HepG2 (cell line): ENCODE results near the gene FAM111A. TPM values are rescaled to one million over a fixed set of nuclear protein-coding genes. Genes with fewer than 3 reads are reported as not detected.

Experiments
- ATAC-seq: fragments of 200-7000 bp; cut with Tn5 transposase; 3 replicates; pipeline ENCODE4 v1.9.1; 2020; ENCODE audit warnings: mild to moderate bottlenecking, moderate library complexity
- BruUV-seq: library from RNA; stranded (reverse); fragments of 400-500 nt; replicated peaks from 2 replicates; lab custom pipeline; 2021; lab: Mats Ljungman, UMichigan
- CTCF ChIA-PET: fragments of 300-600 bp; formaldehyde crosslinking; extraction: SDS; loops from one replicate; lab custom pipeline; 2021; ENCODE audit warnings: low total read pairs, inconsistent platforms, low intra/inter-chr PET ratio; lab: Yijun Ruan, JAX
- POLR2A ChIA-PET: fragments of 350-600 bp; sonication (Branson Sonifier 250); formaldehyde crosslinking; loops from one replicate; lab custom pipeline; 2020; ENCODE audit warnings: antibody characterized with exemption, inconsistent platforms; lab: Yijun Ruan, JAX
- DNase-seq: peaks from one replicate; pipeline ENCODE4 v3.0.0-alpha.2; 2015; ENCODE audit warnings: low spot score
- FAIRE-seq: peaks from 3 replicates; lab custom pipeline; 2011; peaks lifted over from hg19 to GRCh38; lab: Jason Lieb, UNC
- H2AFZ ChIP-seq: one replicate; pipeline ENCODE4 v1.6.1; 2011; ENCODE audit warnings: low read length, inconsistent platforms
- H3K27ac ChIP-seq: fragments of 300-600 bp; 3 replicates; pipeline ENCODE4 v1.8.0; 2011; ENCODE audit warnings: mixed run types, mild to moderate bottlenecking, mixed read lengths, low read length, inconsistent platforms; ENCODE audit not compliant: insufficient read depth; ENCODE audit errors: extremely low read length
- H3K27me3 ChIP-seq, 2 experiments: fragments of 200-600 bp in 1 of 2; 2 replicates in 1 of 2; 3 replicates in 1 of 2; pipeline versions ENCODE4 v1.6.0 to v1.8.0; 2011; ENCODE audit warnings: low read length in 2 of 2, mild to moderate bottlenecking in 2 of 2, moderate library complexity in 2 of 2, inconsistent platforms in 1 of 2; ENCODE audit not compliant: insufficient read depth in 2 of 2, control insufficient read depth in 1 of 2
- H3K36me3 ChIP-seq, 2 experiments: fragments of 200-600 bp in 1 of 2; replicated peaks in 1 of 2; 2 replicates in 1 of 2; 3 replicates in 1 of 2; pipeline versions ENCODE4 v1.5.1 to v1.8.0; 2011; ENCODE audit warnings: low read length in 2 of 2, inconsistent platforms in 1 of 2; ENCODE audit not compliant: insufficient read depth in 2 of 2, control insufficient read depth in 1 of 2
- H3K4me1 ChIP-seq: 2 replicates; pipeline ENCODE4 v1.5.1; 2012; ENCODE audit warnings: low read length, inconsistent platforms; ENCODE audit not compliant: insufficient read depth
- H3K4me2 ChIP-seq: 2 replicates; pipeline ENCODE4 v1.6.0; 2011; ENCODE audit warnings: low read depth, low read length, inconsistent platforms
- H3K4me3 ChIP-seq, 3 experiments: fragments of 200-600 bp in 1 of 3; sonication (generic), shearing (Covaris generic) in 1 of 3; replicated peaks in 1 of 3; 2 replicates each; pipeline ENCODE4 v1.5.1; 2011 to 2016; ENCODE audit warnings: low read length in 3 of 3, inconsistent platforms in 2 of 3, low read depth in 2 of 3, mild to moderate bottlenecking in 2 of 3, control low read depth in 1 of 3, mixed read lengths in 1 of 3; ENCODE audit not compliant: insufficient read depth in 1 of 3
- H3K79me2 ChIP-seq: one replicate; pipeline ENCODE4 v1.6.1; 2011; ENCODE audit warnings: low read length, inconsistent platforms; ENCODE audit not compliant: insufficient read depth
- H3K9ac ChIP-seq: 2 replicates; pipeline ENCODE4 v1.6.0; 2011; ENCODE audit warnings: mild to moderate bottlenecking, low read depth, low read length, inconsistent platforms; ENCODE audit not compliant: insufficient read depth
- H3K9me3 ChIP-seq: 2 replicates; pipeline ENCODE4 v1.5.1; 2012; ENCODE audit warnings: mild to moderate bottlenecking, low read length
- H4K20me1 ChIP-seq: 2 replicates; pipeline ENCODE4 v1.6.0; 2011; ENCODE audit warnings: inconsistent platforms, mild to moderate bottlenecking, low read length, moderate library complexity; ENCODE audit not compliant: insufficient read depth
- ASH2L ChIP-seq: fragments of 300-600, 200-600 bp; sonication (generic); IDR thresholded peaks from 2 replicates; pipeline ENCODE4 v1.7.0; 2017; ENCODE audit warnings: low read depth, mild to moderate bottlenecking, moderate library complexity, mixed read lengths, low read length; ENCODE audit not compliant: insufficient read length
- DR1 ChIP-seq: sonication (generic); formaldehyde crosslinking; IDR thresholded peaks from 2 replicates; pipeline ENCODE4 v1.8.0; 2021; ENCODE audit warnings: mild to moderate bottlenecking, missing genetic modification reagents, inconsistent platforms
- ELF4 ChIP-seq: sonication (generic); formaldehyde crosslinking; IDR thresholded peaks from 2 replicates; pipeline ENCODE4 v1.5.0; 2020; ENCODE audit warnings: missing genetic modification reagents, mild to moderate bottlenecking, moderate library complexity, borderline replicate concordance
- FOXK1 ChIP-seq: sonication (generic); formaldehyde crosslinking; IDR thresholded peaks from 2 replicates; pipeline ENCODE4 v1.4.0; 2020; ENCODE audit warnings: low read depth, missing genetic modification reagents, borderline replicate concordance
- IRX3 ChIP-seq: sonication (generic); formaldehyde crosslinking; IDR thresholded peaks from 2 replicates; pipeline ENCODE4 v1.8.1; 2023; ENCODE audit warnings: mild to moderate bottlenecking, low read depth, missing genetic modification reagents, borderline replicate concordance
- KMT2B ChIP-seq: IDR thresholded peaks from 2 replicates; pipeline ENCODE4 v1.6.1; 2016; ENCODE audit warnings: missing genetic modification reagents, missing compliant biosample characterization
- NFIB ChIP-seq: sonication (generic); formaldehyde crosslinking; IDR thresholded peaks from 2 replicates; pipeline ENCODE4 v1.9.0; 2021; ENCODE audit warnings: missing genetic modification reagents, mild to moderate bottlenecking, borderline replicate concordance
- PRDM10 ChIP-seq: sonication (generic); formaldehyde crosslinking; IDR thresholded peaks from 2 replicates; pipeline ENCODE4 v1.4.0; 2020; ENCODE audit warnings: low read depth, missing genetic modification reagents
- RELA ChIP-seq: sonication (generic); formaldehyde crosslinking; IDR thresholded peaks from 2 replicates; pipeline ENCODE4 v1.4.0; 2020; ENCODE audit warnings: missing genetic modification reagents
- SUZ12 ChIP-seq: fragments of 150-350 bp; IDR thresholded peaks from 2 replicates; pipeline ENCODE4 v1.6.1; 2014; ENCODE audit warnings: low read depth, low read length
- ZFP62 ChIP-seq: sonication (generic); formaldehyde crosslinking; IDR thresholded peaks from 2 replicates; pipeline ENCODE4 v1.4.0; 2020; ENCODE audit warnings: missing genetic modification reagents
- ZNF138 ChIP-seq: sonication (generic); formaldehyde crosslinking; IDR thresholded peaks from 2 replicates; pipeline ENCODE4 v1.5.0; 2020; ENCODE audit warnings: mild to moderate bottlenecking, low read depth, missing genetic modification reagents
- ZNF317 ChIP-seq: sonication (generic); formaldehyde crosslinking; IDR thresholded peaks from 2 replicates; pipeline ENCODE4 v1.5.0; 2020; ENCODE audit warnings: mild to moderate bottlenecking, missing genetic modification reagents
- ZNF460 ChIP-seq: sonication (generic); formaldehyde crosslinking; IDR thresholded peaks from 2 replicates; pipeline ENCODE4 v1.5.1; 2020; ENCODE audit warnings: missing genetic modification reagents, mild to moderate bottlenecking, borderline replicate concordance
- ZNF775 ChIP-seq: sonication (generic); formaldehyde crosslinking; IDR thresholded peaks from 2 replicates; pipeline ENCODE4 v1.4.0; 2020; ENCODE audit warnings: missing genetic modification reagents, mild to moderate bottlenecking, moderate library complexity, borderline replicate concordance
- WGBS: methylation state at CpG from one replicate; pipeline ENCODE4 v1.1.6; 2017; ENCODE audit warnings: low lambda C conversion rate; 5-methylcytosine and 5-hydroxymethylcytosine counted together
- in situ Hi-C: cut with HindIII; loops from 2 replicates; pipeline ENCODE4 v1.10.0; 2017; ENCODE audit warnings: low pct_unique_long_range_greater_than_20kb; ENCODE audit not compliant: extremely low pct_ligation_motif_present
- intact Hi-C: fragments of 100-400 bp; cut with micrococcal nuclease; formaldehyde crosslinking; loops from one replicate; pipeline ENCODE4 v1.10.0; 2022; ENCODE audit not compliant: unreplicated experiment
- polyA plus RNA-seq, 8 experiments: library from polyadenylated mRNA; depleted of rRNA in 3 of 8; stranded (reverse) in 7 of 8; unstranded in 1 of 8; fragments of >200 nt; fragmentation: Illumina TruSeq in 4 of 8; extraction: Trizol in 4 of 8; gene quantifications; 2 replicates each; pipeline versions ENCODE4 v1.2.1 to v1.2.3, GENCODE V29; 2011 to 2016; ENCODE audit warnings: low read depth in 4 of 8, missing spikeins in 1 of 8, mixed read lengths in 1 of 8; ENCODE audit not compliant: insufficient read depth in 1 of 8
- total RNA-seq, 5 experiments: library from RNA; depleted of rRNA; stranded (reverse); fragments of >200 nt; fragmentation: Illumina TruSeq; extraction: Trizol; gene quantifications; 2 replicates each; pipeline ENCODE4 v1.2.3, GENCODE V29; 2016; ENCODE audit warnings: low read depth in 1 of 5
- TF ChIP-seq, protein P1 (sequence below): sonication (generic); formaldehyde crosslinking; IDR thresholded peaks from 2 replicates; pipeline ENCODE4 v1.9.0; 2022; ENCODE audit warnings: low read depth, missing genetic modification reagents
- TF ChIP-seq, protein P2 (sequence below): sonication (generic); formaldehyde crosslinking; IDR thresholded peaks from 2 replicates; pipeline ENCODE4 v1.4.0; 2020; ENCODE audit warnings: missing genetic modification reagents, low read depth, mild to moderate bottlenecking, borderline replicate concordance

The FAM111A gene
- total and polyA plus RNA-seq, 2 of the 13 experiments (the other 11 are each of a cell fraction or from before 2014, with no cell fraction given) = 3.2 to 13.5 TPM

- H3K27ac ChIP-seq = no peak overlapping the region
- intact Hi-C loops (no loop called here), in situ Hi-C loops (loop anchor here (25.0 kb wide), 1 partner anchor 489 kb away; no protein-coding TSS in a partner anchor)
- no peaks in the 10 kb centered on the region for H4K20me1 ChIP-seq
- ATAC-seq (no peak), DNase-seq (no peak), FAIRE-seq (no peak)
- H3K27me3 ChIP-seq = no peaks in the 10 kb centered on the region
- peaks cover 4% of the 10 kb centered on the region in 2 experiments; a peak in 2 of 5 replicates for H3K36me3 ChIP-seq
- no peak overlapping the region for H3K4me3 ChIP-seq
- BruUV-seq = no TSS peak
- ChIA-PET POLR2A (no interaction called here), CTCF (no interaction called here)
- no peaks in the 10 kb centered on the region for H3K79me2 ChIP-seq
- no peak overlapping the region for H3K9ac ChIP-seq
- 96% methylated on average over 2 of the region's 2 CpGs for WGBS
- H2AFZ ChIP-seq = no peak overlapping the region
- H3K9me3 ChIP-seq = no peaks in the 10 kb centered on the region
- H3K4me1 ChIP-seq = peaks cover 9% of the 10 kb centered on the region; the same call in 1 of the 2 replicates
- no peak overlapping the region for H3K4me2 ChIP-seq
- no peak for TF ChIP-seq FOXK1 (CRISPR knock-in tag)
- no peak for TF ChIP-seq RELA (CRISPR knock-in tag)
- TF ChIP-seq, protein P1, sequence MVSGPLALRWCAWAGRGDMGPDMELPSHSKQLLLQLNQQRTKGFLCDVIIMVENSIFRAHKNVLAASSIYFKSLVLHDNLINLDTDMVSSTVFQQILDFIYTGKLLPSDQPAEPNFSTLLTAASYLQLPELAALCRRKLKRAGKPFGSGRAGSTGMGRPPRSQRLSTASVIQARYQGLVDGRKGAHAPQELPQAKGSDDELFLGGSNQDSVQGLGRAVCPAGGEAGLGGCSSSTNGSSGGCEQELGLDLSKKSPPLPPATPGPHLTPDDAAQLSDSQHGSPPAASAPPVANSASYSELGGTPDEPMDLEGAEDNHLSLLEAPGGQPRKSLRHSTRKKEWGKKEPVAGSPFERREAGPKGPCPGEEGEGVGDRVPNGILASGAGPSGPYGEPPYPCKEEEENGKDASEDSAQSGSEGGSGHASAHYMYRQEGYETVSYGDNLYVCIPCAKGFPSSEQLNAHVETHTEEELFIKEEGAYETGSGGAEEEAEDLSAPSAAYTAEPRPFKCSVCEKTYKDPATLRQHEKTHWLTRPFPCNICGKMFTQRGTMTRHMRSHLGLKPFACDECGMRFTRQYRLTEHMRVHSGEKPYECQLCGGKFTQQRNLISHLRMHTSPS = no peak
- no peak for TF ChIP-seq ZNF460 (CRISPR knock-in tag)
- TF ChIP-seq PRDM10 = no peak
- TF ChIP-seq ZNF775 (CRISPR knock-in tag) = no peak
- TF ChIP-seq IRX3 = no peak
- TF ChIP-seq SUZ12 = no peak
- TF ChIP-seq ZFP62 (CRISPR knock-in tag) = no peak
- TF ChIP-seq DR1 (CRISPR knock-in tag) = no peak
- TF ChIP-seq ASH2L = no peak
- TF ChIP-seq KMT2B (CRISPR knock-in tag) = no peak
- no peak for TF ChIP-seq ZNF317 (CRISPR knock-in tag)
- TF ChIP-seq, protein P2, sequence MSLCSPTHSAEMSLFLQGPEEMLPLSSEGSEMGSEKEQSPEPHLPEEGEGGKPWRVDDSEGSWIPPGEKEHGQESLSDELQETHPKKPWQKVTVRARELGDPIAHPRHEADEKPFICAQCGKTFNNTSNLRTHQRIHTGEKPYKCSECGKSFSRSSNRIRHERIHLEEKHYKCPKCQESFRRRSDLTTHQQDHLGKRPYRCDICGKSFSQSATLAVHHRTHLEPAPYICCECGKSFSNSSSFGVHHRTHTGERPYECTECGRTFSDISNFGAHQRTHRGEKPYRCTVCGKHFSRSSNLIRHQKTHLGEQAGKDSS (CRISPR knock-in tag) = no peak
- TF ChIP-seq NFIB = no peak
- TF ChIP-seq ZNF138 (CRISPR knock-in tag) = no peak
- no peak for TF ChIP-seq ELF4
These were observed 56.1 kb downstream of the FAM111A start for GRCh38 chr11:59198726-59199125.
